ENCODE data around the gene TBC1D9B.

The TBC1D9B gene

DNA sequence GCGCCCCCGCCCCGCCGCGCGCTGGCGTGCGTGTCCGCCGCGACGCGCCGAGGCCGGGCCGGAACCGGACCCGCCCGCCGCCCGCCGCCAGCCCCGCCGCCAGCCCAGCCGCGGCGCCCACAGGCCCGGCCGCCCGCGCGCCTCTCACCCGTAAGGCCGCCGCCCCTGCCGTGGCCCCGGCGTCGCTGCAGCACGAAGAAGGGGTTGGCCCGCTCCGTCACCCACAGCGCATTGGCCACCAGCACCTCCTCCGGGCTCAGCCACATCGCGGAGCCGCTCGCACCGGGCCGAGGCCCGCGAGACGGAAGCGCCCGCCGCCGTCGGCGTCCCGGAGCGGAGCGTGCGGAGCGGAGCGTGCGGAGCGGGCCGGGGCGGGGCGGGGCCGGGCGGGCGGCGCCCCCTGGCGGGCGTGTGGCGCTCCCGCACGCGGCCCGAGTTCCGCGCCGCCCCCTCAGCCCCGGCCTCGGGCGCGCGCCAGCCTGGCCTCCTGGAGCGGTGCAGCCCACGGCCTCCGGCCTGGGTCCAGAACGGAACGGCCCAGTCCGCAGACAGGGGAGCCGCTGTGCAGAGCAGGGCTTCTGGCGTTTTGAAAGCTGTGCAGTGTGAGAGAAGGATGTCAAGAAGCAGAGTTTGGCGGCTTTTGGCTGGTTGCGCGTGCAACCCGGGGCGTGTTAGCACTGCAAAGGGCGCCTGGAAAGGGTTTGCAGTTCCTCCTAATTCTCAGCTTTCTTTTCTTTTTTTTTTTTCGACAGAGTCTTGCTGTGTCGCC is at the start of gene TBC1D9B:
Gene TBC1D9B (minus strand): TSS at position 342 of the 769 bp plus-strand sequence. CDS start 76 bp downstream, at position 266.
- no peak for DNase-seq (ENCODE audit: low read depth, low spot score)

DNA sequence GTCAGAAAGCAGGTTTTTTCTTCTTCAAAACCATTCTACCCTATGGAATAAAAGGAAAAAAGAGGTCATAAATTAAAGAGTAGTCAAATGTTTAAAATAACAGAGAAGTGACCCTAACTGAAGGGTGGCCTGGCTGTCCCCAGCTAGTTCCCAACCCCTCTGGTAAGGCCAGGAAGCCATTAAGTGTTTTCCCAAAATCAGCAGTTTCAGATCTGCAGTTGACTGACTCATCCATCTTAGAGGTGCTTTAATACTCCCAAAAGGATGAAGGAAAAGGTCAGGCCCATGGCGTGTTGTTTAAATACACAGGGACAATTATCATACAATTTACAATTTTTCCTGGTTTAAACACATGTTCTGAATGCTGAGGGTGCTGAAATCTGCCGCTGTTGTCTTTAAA is 47.9 kb upstream of the TBC1D9B start:
- H3K27ac ChIP-seq: no peak overlapping the region
- DNase-seq (ENCODE audit: low read depth, low spot score): no peak

More for the DNA sequence above, at the start of gene TBC1D9B:
- peak within 1 kb of the TSS; percentile 68 for H3K27ac ChIP-seq

- no peak for DNase-seq (ENCODE audit: low read depth, low spot score)
- no peak overlapping the region for H3K27ac ChIP-seq
These were observed 47.4 kb upstream of the TBC1D9B start for GRCh38 chr5:179955062-179955461.

DNA sequence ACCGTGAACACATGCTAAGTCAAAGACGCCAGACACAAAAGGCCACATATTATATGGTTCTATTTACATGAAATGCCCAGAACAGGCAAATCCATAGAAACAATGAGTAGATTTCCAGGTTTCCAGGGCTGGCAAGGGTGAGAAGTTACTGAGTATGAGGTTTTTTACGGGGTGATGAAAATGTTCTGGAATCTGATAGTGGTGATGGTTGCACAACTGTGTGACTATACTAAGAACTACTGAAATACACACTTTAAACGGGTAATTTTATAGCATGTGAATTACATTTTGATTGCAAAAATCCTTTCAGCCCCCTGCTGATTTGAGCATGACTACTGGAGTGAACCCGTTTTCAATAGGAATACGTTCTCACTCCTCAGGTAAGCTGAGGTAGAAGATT is 46.7 kb upstream of the TBC1D9B start:
- no peak for DNase-seq (ENCODE audit: low read depth, low spot score)
- H3K27ac ChIP-seq: no peak overlapping the region

DNA sequence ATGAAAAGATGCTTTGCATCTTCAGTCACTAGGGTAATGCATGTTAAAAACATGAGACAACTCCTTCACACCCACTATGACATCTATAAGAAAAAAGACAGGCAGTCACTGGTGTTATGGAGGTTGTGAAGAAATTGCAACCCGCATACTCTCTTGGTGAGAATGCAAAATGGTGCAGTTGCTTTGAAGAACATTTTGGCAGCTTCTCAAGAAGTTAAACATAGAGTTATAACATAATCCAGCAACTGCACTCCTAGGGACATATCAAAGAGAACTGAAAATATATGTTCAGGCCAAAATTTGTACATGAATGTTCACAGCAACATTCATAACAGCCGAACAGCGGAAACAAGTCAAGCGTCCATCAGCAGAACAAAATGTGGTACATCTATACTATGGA is 46.3 kb upstream of the TBC1D9B start:
- no peak for DNase-seq (ENCODE audit: low read depth, low spot score)
- no peak overlapping the region for H3K27ac ChIP-seq

DNA sequence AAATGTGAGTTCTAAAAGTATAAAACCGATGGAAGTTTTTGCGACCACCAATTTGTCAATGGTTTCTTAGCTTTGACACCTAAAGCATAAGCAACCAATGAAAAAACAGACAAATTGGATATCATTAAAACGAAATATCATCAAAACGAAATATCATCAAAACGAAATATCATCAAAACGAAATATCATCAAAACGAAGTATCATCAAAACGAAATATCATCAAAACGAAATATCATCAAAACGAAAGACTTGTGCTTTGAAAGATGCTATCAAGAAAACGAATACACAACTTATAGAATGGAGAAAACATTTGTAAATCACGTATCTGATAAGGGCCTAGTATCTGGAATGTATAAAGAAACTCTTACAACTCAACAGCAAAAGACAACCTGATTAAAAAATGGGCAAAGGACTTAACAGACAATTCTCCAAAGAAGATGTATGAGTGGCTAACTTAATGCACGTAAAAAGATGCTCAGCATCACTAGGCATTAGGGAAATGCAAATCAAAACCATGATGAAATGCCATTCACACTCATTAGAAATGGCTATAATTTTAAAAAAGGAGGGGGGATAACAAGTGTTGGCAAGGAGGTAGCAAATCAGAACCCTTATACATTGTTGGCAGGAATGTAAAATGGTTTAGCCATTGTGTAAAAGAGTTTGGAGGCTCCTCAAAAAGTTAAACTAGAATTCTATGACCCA is 29.4 kb upstream of the TBC1D9B start:
- no peak for DNase-seq (ENCODE audit: low read depth, low spot score)
- H3K27ac ChIP-seq: no peak overlapping the region

GRCh38 chr5:179930788-179931473 is 23.2 kb upstream of the TBC1D9B start:
- DNase-seq (ENCODE audit: low read depth, low spot score): no peak
- H3K27ac ChIP-seq: no peak overlapping the region

DNA sequence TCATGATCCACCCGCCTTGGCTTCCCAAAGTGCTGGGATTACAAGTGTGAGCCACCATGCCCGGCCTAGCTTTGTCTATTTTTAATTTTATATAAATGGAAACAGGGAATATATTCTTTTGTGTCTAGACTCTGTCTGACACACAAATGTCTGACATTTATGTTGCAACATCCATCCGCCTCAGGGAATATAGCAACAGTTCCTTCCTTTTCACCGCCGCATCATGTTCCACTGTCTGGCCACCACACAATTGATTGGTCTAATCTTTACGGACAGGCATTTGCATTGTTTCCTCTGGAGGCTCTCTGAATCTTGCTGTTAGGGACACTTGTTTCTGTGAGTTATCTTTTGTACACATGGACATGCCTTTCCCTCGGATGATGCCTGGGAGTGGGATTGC is 20.1 kb upstream of the TBC1D9B start:
- DNase-seq (ENCODE audit: low read depth, low spot score): no peak
- H3K27ac ChIP-seq: no peak overlapping the region

DNA sequence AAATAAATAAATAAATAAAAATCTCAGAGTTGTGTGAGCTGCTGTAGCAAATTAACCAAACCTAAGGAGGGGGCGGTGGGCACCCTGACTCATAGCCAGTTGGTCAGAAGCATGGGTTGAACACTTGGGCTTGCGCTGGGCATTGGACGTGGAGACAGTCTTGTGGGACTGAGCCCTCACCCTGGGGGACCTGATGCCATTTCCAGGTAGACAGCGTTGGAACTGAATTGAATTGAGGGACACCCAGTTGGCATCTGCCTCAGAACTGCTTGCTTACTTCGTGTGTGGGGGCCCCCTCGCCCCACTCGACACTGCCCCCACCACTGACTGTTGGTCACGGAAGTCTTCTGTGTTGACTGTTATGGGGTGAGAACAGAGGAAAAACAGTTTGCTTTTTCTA is 19.0 kb upstream of the TBC1D9B start:
- DNase-seq (ENCODE audit: low read depth, low spot score): no peak
- no peak overlapping the region for H3K27ac ChIP-seq

- no peak overlapping the region for H3K27ac ChIP-seq
These were observed 15.7 kb upstream of the TBC1D9B start for GRCh38 chr5:179923436-179923835.

GRCh38 chr5:179920175-179920574 is 12.5 kb upstream of the TBC1D9B start:
- no peak for DNase-seq (ENCODE audit: low read depth, low spot score)
- H3K27ac ChIP-seq: no peak overlapping the region

More at GRCh38 chr5:179923436-179923835, 15.7 kb upstream of the TBC1D9B start:
- DNase-seq (ENCODE audit: low read depth, low spot score): no peak

- no peak overlapping the region for H3K27ac ChIP-seq
- no peak for DNase-seq (ENCODE audit: low read depth, low spot score)
These were observed 11.9 kb upstream of the TBC1D9B start for GRCh38 chr5:179919487-179920060.

DNA sequence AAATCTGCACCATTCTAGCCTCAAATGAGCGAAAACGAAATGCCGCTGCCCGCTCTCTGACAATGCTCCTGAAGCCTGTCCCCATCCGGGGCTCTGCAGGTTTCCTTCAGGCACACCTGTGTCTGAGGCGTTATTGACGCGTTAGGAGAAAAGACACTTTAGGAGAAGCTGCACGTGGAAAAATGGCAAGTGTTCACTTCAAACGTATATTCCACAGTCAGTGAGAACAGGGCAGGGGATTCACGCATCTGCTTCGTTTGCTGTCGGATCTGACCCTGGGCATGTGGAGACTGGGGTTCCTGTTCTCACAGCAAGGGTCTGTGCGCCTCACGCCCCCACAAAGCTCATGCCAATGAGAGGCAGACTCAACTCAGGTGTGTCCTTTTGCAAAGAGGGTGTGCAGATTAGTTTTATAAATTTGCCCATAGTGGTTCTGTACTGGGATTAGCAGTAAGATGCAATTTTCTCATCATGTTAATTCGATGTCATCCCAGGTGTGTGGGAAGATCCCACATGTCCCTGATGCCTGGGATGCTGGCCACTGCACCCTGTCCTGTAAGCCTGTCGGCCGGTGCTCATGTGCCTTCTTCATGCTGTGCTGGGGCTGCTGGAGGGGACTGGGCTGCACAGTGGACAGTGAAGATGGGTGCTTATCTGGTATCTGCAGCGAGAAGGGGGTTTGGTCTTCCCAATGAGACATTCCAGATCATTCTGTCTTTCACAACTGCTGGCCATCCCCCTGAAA is 11.2 kb upstream of the TBC1D9B start:
- H3K27ac ChIP-seq: no peak overlapping the region
- no peak for DNase-seq (ENCODE audit: low read depth, low spot score)

- no peak overlapping the region for H3K27ac ChIP-seq
- no peak for DNase-seq (ENCODE audit: low read depth, low spot score)
These were observed 8.8 kb upstream of the TBC1D9B start for GRCh38 chr5:179916523-179916922.

GRCh38 chr5:179915406-179915935 is 7.8 kb upstream of the TBC1D9B start:
- no peak overlapping the region for H3K27ac ChIP-seq
- DNase-seq (ENCODE audit: low read depth, low spot score): no peak

GRCh38 chr5:179914032-179914755 is 6.5 kb upstream of the TBC1D9B start:
- peak overlapping the region; percentile 82 for H3K27ac ChIP-seq
- DNase-seq (ENCODE audit: low read depth, low spot score): peak; percentile 96

- H3K27ac ChIP-seq: peak overlapping the region; percentile 82
- no peak for DNase-seq (ENCODE audit: low read depth, low spot score)
These were observed 5.8 kb upstream of the TBC1D9B start for GRCh38 chr5:179913461-179913860.

GRCh38 chr5:179912951-179913350 is 5.3 kb upstream of the TBC1D9B start:
- no peak for DNase-seq (ENCODE audit: low read depth, low spot score)
- peak overlapping the region; percentile 82 for H3K27ac ChIP-seq

- DNase-seq (ENCODE audit: low read depth, low spot score): no peak
- H3K27ac ChIP-seq: peak overlapping the region; percentile 82
These were observed 4.7 kb upstream of the TBC1D9B start for GRCh38 chr5:179912386-179912785.

Measured in epithelial cell of prostate (primary cell).